Retinal pigment epithelial cell (primary cell): ENCODE results near the gene LDHA.

Experiments
- DNase-seq: peaks from one replicate; pipeline ENCODE4 v3.0.0-alpha.2; 2010; ENCODE audit warnings: low read depth
- H3K4me3 ChIP-seq: 2 replicates; pipeline ENCODE4 v1.5.1; 2011; ENCODE audit warnings: mild to moderate bottlenecking, low read length, control low read depth, moderate library complexity
- TF ChIP-seq, protein P1 (sequence below): conservative IDR thresholded peaks from 2 replicates; pipeline ENCODE4 v1.5.1; 2011; ENCODE audit warnings: low read depth, low read length, control low read depth, inconsistent platforms

Gene LDHA

DNA sequence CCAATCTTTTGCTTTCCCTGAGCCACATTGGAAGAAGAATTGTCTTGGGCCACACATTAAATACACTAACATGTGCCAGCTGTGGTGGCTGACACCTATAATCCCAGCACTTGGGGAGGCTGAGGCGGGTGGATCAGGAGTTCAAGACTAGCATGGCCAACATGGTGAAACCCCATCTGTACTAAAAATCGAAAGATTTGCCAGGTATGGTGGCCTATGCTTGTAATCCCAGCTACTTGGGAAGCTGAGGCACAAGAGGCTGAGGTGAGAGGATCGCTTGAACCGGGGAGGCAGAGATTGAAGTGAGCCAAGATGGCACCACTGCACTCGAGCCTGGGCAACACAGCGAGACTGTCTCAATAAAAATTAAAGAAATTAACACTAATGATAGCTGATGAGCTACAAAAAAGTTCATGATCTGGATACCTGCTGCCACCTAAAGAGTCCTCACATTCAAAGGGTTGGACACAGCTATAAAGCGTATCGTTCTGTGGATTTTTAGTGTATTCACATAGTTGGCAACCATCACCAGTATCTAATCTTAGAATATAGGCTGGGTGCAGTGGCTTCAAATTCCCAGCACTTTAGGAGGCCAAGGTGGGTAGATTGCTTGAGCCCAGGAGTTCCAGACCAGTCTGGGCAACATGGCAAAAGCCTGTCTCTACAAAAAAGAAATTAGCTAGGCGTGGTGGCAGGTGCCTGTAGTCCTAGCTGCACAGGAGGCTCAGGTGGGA, 14.4 kb downstream of the LDHA start:
- no peak for DNase-seq
- H3K4me3 ChIP-seq, result no peak overlapping the region
- TF ChIP-seq, protein P1, sequence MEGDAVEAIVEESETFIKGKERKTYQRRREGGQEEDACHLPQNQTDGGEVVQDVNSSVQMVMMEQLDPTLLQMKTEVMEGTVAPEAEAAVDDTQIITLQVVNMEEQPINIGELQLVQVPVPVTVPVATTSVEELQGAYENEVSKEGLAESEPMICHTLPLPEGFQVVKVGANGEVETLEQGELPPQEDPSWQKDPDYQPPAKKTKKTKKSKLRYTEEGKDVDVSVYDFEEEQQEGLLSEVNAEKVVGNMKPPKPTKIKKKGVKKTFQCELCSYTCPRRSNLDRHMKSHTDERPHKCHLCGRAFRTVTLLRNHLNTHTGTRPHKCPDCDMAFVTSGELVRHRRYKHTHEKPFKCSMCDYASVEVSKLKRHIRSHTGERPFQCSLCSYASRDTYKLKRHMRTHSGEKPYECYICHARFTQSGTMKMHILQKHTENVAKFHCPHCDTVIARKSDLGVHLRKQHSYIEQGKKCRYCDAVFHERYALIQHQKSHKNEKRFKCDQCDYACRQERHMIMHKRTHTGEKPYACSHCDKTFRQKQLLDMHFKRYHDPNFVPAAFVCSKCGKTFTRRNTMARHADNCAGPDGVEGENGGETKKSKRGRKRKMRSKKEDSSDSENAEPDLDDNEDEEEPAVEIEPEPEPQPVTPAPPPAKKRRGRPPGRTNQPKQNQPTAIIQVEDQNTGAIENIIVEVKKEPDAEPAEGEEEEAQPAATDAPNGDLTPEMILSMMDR, result no peak

DNA sequence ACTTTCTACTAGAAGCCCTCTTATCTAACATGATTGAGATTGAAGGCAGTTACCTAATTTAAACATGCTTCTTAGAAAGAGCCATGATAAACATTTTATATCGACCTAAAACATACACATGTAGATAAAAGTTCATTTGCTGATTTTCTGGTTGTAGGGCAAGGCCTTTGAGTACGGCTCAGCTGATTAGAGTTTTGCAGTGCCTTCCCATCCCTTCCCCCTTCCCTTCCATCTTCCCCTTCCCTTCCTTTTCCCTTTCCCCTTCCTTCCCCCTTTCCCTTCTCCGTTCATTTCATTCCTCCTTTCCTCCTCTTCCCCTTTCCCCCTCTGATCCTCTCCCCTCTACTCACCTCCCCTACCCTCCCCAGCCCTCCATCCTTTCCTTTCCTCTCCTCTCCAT, 22.1 kb downstream of the LDHA start:
- no peak for DNase-seq
- TF ChIP-seq, protein P1, result no peak
- H3K4me3 ChIP-seq, result no peak overlapping the region

DNA sequence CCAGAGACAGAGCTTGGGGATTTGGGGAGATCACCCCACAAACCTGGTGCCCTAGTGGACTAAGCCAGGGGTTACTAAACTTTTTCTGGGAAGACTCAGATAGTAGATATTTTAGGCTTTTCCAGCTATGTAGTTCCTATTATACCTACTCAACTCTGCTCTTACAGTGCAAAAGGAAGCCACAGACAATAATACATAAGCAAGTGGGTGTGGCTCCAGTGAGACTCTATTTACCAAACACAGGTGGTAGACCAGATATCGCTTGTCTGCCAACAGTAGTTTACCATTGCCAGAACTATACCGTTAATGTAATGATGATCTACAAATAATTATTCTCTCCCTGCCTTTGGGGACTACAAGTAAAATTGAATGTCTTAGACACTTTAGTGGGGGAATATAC, 24.7 kb downstream of the LDHA start:
- DNase-seq, result no peak
- no peak overlapping the region for H3K4me3 ChIP-seq
- TF ChIP-seq, protein P1, result no peak

DNA sequence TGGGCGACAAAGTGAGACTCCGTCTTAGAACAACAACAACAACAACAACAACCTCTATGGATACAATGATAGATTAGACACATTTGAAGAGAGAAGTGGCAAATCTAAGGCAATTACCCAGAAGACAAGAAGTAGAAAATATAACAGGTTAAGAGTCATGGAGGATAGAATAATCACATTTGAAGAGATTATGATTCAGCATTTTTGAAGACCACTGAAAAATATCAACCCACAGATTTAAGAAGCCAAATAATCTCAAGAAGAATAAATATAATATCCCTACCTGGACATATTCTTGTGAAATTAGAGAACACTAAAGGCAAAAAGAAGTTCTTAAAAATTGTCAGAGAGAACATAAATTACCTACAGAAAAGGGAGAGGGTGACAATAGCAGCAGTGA, 25.7 kb downstream of the LDHA start:
- no peak overlapping the region for H3K4me3 ChIP-seq
- TF ChIP-seq, protein P1, result no peak
- no peak for DNase-seq

DNA sequence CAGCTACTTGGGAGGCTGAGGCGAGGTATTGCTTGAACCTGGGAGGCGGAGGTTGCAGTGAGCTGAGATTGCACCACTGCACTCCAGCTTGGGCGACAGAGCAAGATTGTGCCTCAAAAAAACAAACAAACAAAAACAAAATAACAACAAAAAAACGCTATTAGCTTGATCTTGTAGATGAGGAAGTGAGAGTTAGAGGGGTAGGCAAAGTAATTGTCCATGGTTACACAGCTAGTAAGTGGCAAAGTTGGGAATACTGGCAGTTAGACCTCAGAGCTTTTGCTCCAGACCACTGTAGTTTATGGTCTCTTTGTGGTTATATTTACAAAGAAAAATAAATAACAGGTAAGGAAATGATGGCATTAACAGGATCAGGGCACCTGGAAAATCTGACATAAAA, 32.9 kb downstream of the LDHA start:
- H3K4me3 ChIP-seq, result no peak overlapping the region
- TF ChIP-seq, protein P1, result no peak
- DNase-seq, result no peak

DNA sequence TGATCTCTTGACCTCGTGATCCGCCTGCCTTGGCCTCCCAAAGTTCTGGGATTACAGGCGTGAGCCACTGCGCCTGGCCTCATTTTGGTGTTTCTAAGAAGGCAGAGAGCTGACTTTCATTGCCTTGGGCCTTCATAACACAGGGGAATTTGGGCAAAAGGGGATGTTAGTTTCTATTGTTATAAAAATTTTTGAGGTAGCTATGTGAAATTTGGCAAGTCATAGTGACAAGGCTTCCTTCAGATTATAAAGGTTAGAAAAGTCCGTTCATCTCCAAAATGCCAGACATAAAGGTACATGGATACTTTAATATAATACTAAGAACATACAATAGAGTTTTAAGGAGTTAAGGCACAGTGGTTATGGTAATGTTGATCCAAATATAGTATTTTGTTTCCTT, 35.0 kb downstream of the LDHA start:
- no peak for DNase-seq
- TF ChIP-seq, protein P1, result no peak
- no peak overlapping the region for H3K4me3 ChIP-seq

DNA sequence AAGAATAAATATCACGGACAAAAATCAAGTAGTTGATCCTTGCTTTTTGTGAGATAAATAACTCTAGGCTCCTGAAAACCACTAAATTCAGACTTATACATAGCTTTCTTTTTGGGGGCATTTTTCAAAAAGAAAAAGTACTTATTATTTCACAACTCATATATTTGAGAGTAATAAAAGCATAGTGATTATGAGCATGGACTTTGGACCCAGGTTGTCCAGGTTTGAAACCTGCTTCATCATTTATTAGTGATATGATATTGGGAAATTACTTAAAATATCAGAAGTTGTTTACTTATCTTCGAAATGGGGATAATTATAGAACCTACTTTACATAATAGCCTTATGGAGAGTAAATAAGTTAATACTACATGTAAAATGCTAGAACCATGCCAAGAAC, 44.3 kb downstream of the LDHA start:
- TF ChIP-seq, protein P1, result no peak

More for the DNA sequence above, 44.3 kb downstream of the LDHA start:
- no peak for DNase-seq
- H3K4me3 ChIP-seq, result no peak overlapping the region
